Esophagus muscularis mucosa (tissue), 4 donors: ENCODE data around the gene PARK7.
A peak's percentile ranks its signal among the peaks of the same experiment; 100 is the strongest.

ENCODE experiments used
- CTCF ChIP-seq, 3 experiments: fragments of 200-600 bp in 2 of 3; fragments of 450-650 bp in 1 of 3; sonication (generic) in 2 of 3; IDR thresholded peaks; one replicate each; pipeline ENCODE4 v1.5.1; 2017 to 2019; ENCODE audit warnings: antibody characterized with exemption in 3 of 3, mild to moderate bottlenecking in 2 of 3, moderate library complexity in 1 of 3
- EP300 ChIP-seq: sonication (generic); formaldehyde crosslinking; IDR thresholded peaks from one replicate; pipeline ENCODE4 v1.6.1; 2017; ENCODE audit warnings: antibody characterized with exemption
- POLR2A ChIP-seq: fragments of 450-650 bp; IDR thresholded peaks from one replicate; pipeline ENCODE4 v1.6.1; 2017; ENCODE audit warnings: antibody characterized with exemption, moderate library complexity, mild to moderate bottlenecking, low read depth

- peak; percentile 50 to 60 (median 58) for TF ChIP-seq CTCF (IDR thresholded peaks at IDR 0.05)
- TF ChIP-seq EP300, result no peak
- TF ChIP-seq POLR2A, result peak; percentile 10
These were observed 53.7 kb downstream of the PARK7 start for GRCh38 chr1:8015036-8015808.
